H9 (cell line): ENCODE data around the gene GSTA4. TPM values are rescaled to one million over a fixed set of nuclear protein-coding genes. Genes with fewer than 3 reads are reported as not detected.

Experiments used
- DNase-seq: peaks from one replicate; pipeline ENCODE4 v3.0.0-alpha.2; 2017
- H2AFZ ChIP-seq: one replicate; pipeline ENCODE4 v1.6.1; 2013; ENCODE audit warnings: mild to moderate bottlenecking, low read length, control low read depth, moderate library complexity
- H2AK5ac ChIP-seq: 2 replicates; pipeline ENCODE4 v1.6.1; 2013; ENCODE audit warnings: low read length, control low read depth, mixed read lengths; ENCODE audit not compliant: insufficient read length
- H2BK120ac ChIP-seq: one replicate; pipeline ENCODE4 v1.6.1; 2013; ENCODE audit warnings: low read depth, mild to moderate bottlenecking, low read length, control low read depth, inconsistent platforms; ENCODE audit not compliant: poor library complexity, severe bottlenecking
- H2BK12ac ChIP-seq: 2 replicates; pipeline ENCODE4 v1.6.1; 2013; ENCODE audit warnings: low read length, control low read depth, mixed read lengths, low read depth; ENCODE audit not compliant: insufficient read length
- H2BK15ac ChIP-seq: 2 replicates; pipeline ENCODE4 v1.6.1; 2013; ENCODE audit warnings: low read depth, low read length, control low read depth
- H2BK20ac ChIP-seq: one replicate; pipeline ENCODE4 v1.6.1; 2013; ENCODE audit warnings: low read depth, mild to moderate bottlenecking, low read length, control low read depth, inconsistent platforms; ENCODE audit not compliant: poor library complexity, severe bottlenecking
- H2BK5ac ChIP-seq: 2 replicates; pipeline ENCODE4 v1.6.1; 2013; ENCODE audit warnings: low read length, control low read depth, mixed read lengths; ENCODE audit not compliant: insufficient read length
- H3K14ac ChIP-seq: 2 replicates; pipeline ENCODE4 v1.6.1; 2013; ENCODE audit warnings: low read length, control low read depth; ENCODE audit not compliant: insufficient read depth
- H3K18ac ChIP-seq: 2 replicates; pipeline ENCODE4 v1.6.1; 2013; ENCODE audit warnings: low read depth, mild to moderate bottlenecking, mixed read lengths, low read length, control low read depth; ENCODE audit not compliant: insufficient read length
- H3K23ac ChIP-seq: 2 replicates; pipeline ENCODE4 v1.6.1; 2013; ENCODE audit warnings: low read length, control low read depth, mixed read lengths, low read depth; ENCODE audit not compliant: insufficient read length
- H3K23me2 ChIP-seq: 2 replicates; pipeline ENCODE4 v1.6.1; 2013; ENCODE audit warnings: low read depth, mild to moderate bottlenecking, mixed read lengths, low read length, control low read depth; ENCODE audit not compliant: insufficient read length, poor library complexity, severe bottlenecking
- H3K27ac ChIP-seq: 2 replicates; pipeline ENCODE4 v1.5.1; 2013; ENCODE audit warnings: low read length, control low read depth, mixed read lengths, low read depth; ENCODE audit not compliant: insufficient read length
- H3K27me3 ChIP-seq: 2 replicates; pipeline ENCODE4 v1.6.1; 2013; ENCODE audit warnings: low read length, control low read depth, inconsistent platforms; ENCODE audit not compliant: insufficient read depth
- H3K4ac ChIP-seq: 2 replicates; pipeline ENCODE4 v1.6.1; 2013; ENCODE audit warnings: low read depth, mild to moderate bottlenecking, control low read depth, inconsistent platforms, low read length, moderate library complexity
- H3K4me1 ChIP-seq: 2 replicates; pipeline ENCODE4 v1.6.1; 2013; ENCODE audit warnings: low read length, control low read depth, inconsistent platforms; ENCODE audit not compliant: insufficient read depth
- H3K4me2 ChIP-seq: 2 replicates; pipeline ENCODE4 v1.6.1; 2013; ENCODE audit warnings: low read length, control low read depth, mixed read lengths; ENCODE audit not compliant: insufficient read length, insufficient read depth
- H3K56ac ChIP-seq: 2 replicates; pipeline ENCODE4 v1.6.1; 2013; ENCODE audit warnings: low read depth, mild to moderate bottlenecking, mixed read lengths, low read length, control low read depth; ENCODE audit not compliant: insufficient read length
- H3K79me1 ChIP-seq: 2 replicates; pipeline ENCODE4 v1.6.1; 2013; ENCODE audit warnings: low read depth, mild to moderate bottlenecking, moderate library complexity, low read length, control low read depth, inconsistent platforms; ENCODE audit not compliant: insufficient read depth, poor library complexity, severe bottlenecking
- H3K79me2 ChIP-seq: 2 replicates; pipeline ENCODE4 v1.6.1; 2013; ENCODE audit warnings: low read length, control low read depth, inconsistent platforms; ENCODE audit not compliant: insufficient read depth
- H3K9ac ChIP-seq: 2 replicates; pipeline ENCODE4 v1.6.1; 2013; ENCODE audit warnings: low read length, control low read depth, mixed read lengths; ENCODE audit not compliant: insufficient read length; ENCODE audit errors: extremely low read depth
- H3K9me3 ChIP-seq: one replicate; pipeline ENCODE4 v1.6.1; 2013; ENCODE audit warnings: low read depth, low read length, inconsistent platforms; ENCODE audit not compliant: control insufficient read depth
- H3T11ph ChIP-seq: one replicate; pipeline ENCODE4 v1.6.1; 2013; ENCODE audit warnings: mild to moderate bottlenecking, low read length, control low read depth, inconsistent platforms
- H4K20me1 ChIP-seq: one replicate; pipeline ENCODE4 v1.6.1; 2013; ENCODE audit not compliant: control insufficient read depth, insufficient read length, insufficient read depth
- H4K5ac ChIP-seq: 2 replicates; pipeline ENCODE4 v1.6.1; 2013; ENCODE audit warnings: low read depth, mild to moderate bottlenecking, mixed read lengths, low read length, control low read depth; ENCODE audit not compliant: insufficient read length
- H4K8ac ChIP-seq: replicated peaks from 2 replicates; pipeline ENCODE4 v1.6.1; 2013; ENCODE audit warnings: low read length, control low read depth, mixed read lengths, low read depth; ENCODE audit not compliant: insufficient read length
- H4K91ac ChIP-seq: 2 replicates; pipeline ENCODE4 v1.6.1; 2013; ENCODE audit warnings: low read depth, mild to moderate bottlenecking, moderate library complexity, mixed read lengths, low read length, control low read depth; ENCODE audit not compliant: insufficient read length
- H3K27ac Mint-ChIP-seq, 3 experiments: 2 replicates in 2 of 3; 3 replicates in 1 of 3; pipeline ENCODE4 v1.8.0; 2020 to 2021; ENCODE audit warnings: mixed read lengths in 3 of 3, mild to moderate bottlenecking in 1 of 3, moderate library complexity in 1 of 3
- H3K27me3 Mint-ChIP-seq: 2 replicates; pipeline ENCODE4 v1.8.0; 2021; ENCODE audit warnings: low read depth, mild to moderate bottlenecking, moderate library complexity, mixed read lengths
- H3K36me3 Mint-ChIP-seq, 3 experiments: 2 replicates in 2 of 3; 3 replicates in 1 of 3; pipeline ENCODE4 v1.8.0; 2020 to 2021; ENCODE audit warnings: low read depth in 3 of 3, mixed read lengths in 3 of 3; ENCODE audit not compliant: insufficient read depth in 1 of 3
- H3K4me1 Mint-ChIP-seq, 2 experiments: 2 replicates each; pipeline ENCODE4 v1.8.0; 2020; ENCODE audit warnings: mixed read lengths in 2 of 2
- H3K4me3 Mint-ChIP-seq, 2 experiments: 2 replicates in 1 of 2; 3 replicates in 1 of 2; pipeline ENCODE4 v1.8.0; 2020 to 2021; ENCODE audit warnings: mild to moderate bottlenecking in 2 of 2, mixed read lengths in 2 of 2, moderate library complexity in 1 of 2
- H3K9me3 Mint-ChIP-seq, 2 experiments: 2 replicates in 1 of 2; 3 replicates in 1 of 2; pipeline ENCODE4 v1.8.0; 2020; ENCODE audit warnings: mild to moderate bottlenecking in 2 of 2, mixed read lengths in 2 of 2, moderate library complexity in 1 of 2
- CTCF ChIP-seq: fragments of 200-600 bp; sonication (generic); conservative IDR thresholded peaks from 3 replicates; pipeline ENCODE4 v1.8.0; 2021; ENCODE audit warnings: antibody characterized with exemption, mild to moderate bottlenecking
- WGBS: extraction: QIAGEN DNeasy Blood & Tissue Kit; methylation state at CpG from one replicate; pipeline ENCODE4 v1.1.7; 2013; ENCODE audit warnings: missing lambda C conversion rate, low lambda C conversion rate, mixed read lengths; ENCODE audit not compliant: insufficient read length; ENCODE audit errors: extremely low coverage; 5-methylcytosine and 5-hydroxymethylcytosine counted together
- total RNA-seq: library from RNA; stranded (reverse); gene quantifications from 2 replicates; pipeline ENCODE4 v1.2.1, GENCODE V29; 2021

GSTA4 gene
- total RNA-seq, 1 experiment from 2014 or later = 32.1 TPM

DNA sequence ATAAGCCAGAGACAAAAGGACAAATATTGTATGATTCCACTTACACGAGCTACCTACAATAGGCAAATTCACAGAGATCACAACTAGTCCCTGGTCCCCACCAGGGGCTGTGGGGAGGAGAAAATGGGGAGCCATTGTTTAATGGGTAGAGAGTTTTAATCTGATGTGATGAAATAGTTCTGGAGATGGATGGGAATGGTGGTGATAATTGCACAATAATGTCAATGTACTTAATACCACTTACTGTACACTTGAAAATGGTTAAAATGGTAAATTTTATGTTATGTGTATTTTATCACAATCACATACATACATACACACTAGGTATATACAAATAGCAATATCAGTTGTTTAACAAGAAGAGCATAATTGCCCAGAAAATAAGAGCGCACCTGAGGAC lies 61.3 kb downstream of the GSTA4 start:
- H4K5ac ChIP-seq = no peak overlapping the region
- H3K27me3 ChIP-seq = no peaks in the 10 kb centered on the region
- no peak overlapping the region for H2BK15ac ChIP-seq
- H3K23me2 ChIP-seq = no peaks in the 10 kb centered on the region
- no peak overlapping the region for H3K4me2 ChIP-seq
- no peaks in the 10 kb centered on the region for H3K79me1 ChIP-seq
- H3K4me1 ChIP-seq = peaks cover 3% of the 10 kb centered on the region; the same call in 1 of the 2 replicates
- no peak overlapping the region for H2BK12ac ChIP-seq
- no peaks in the 10 kb centered on the region for H4K20me1 ChIP-seq
- H2AFZ ChIP-seq = no peak overlapping the region
- H3K4me3 Mint-ChIP-seq = no peak overlapping the region
- DNase-seq = no peak
- no peak overlapping the region for H4K8ac ChIP-seq
- TF ChIP-seq CTCF = no peak
- H3K56ac ChIP-seq = no peak overlapping the region
- H3K4ac ChIP-seq = no peak overlapping the region
- H2BK20ac ChIP-seq = no peak overlapping the region
- no peak overlapping the region for H3T11ph ChIP-seq
- H2BK5ac ChIP-seq = no peak overlapping the region
- H3K27ac Mint-ChIP-seq = no peak overlapping the region
- H3K9me3 Mint-ChIP-seq = peaks cover 3 to 9% of the 10 kb centered on the region in 2 experiments
- H2BK120ac ChIP-seq = no peak overlapping the region
- H3K4me1 Mint-ChIP-seq = peaks cover 12 to 15% of the 10 kb centered on the region in 2 experiments
- H3K36me3 Mint-ChIP-seq = peaks cover 3 to 16% (median 5%) of the 10 kb centered on the region in 3 experiments; a peak in 5 of 7 replicates
- no peak overlapping the region for H3K23ac ChIP-seq
- H3K27me3 Mint-ChIP-seq = peaks cover 6% of the 10 kb centered on the region; the same call in 1 of the 2 replicates
- H3K18ac ChIP-seq = no peak overlapping the region
- H3K14ac ChIP-seq = no peak overlapping the region
- no CpG with 5 or more reads among the region's 2 CpGs for WGBS
- H3K79me2 ChIP-seq = no peaks in the 10 kb centered on the region
- H2AK5ac ChIP-seq = no peak overlapping the region
- no peak overlapping the region for H3K27ac ChIP-seq
- H4K91ac ChIP-seq = no peak overlapping the region
- no peak overlapping the region for H3K9ac ChIP-seq
- no peaks in the 10 kb centered on the region for H3K9me3 ChIP-seq
